Neutrophil (primary cell): ENCODE data around the gene RPH3AL.

Experiments
- H3K27ac ChIP-seq: fragments of 200-600 bp; sonication (generic); 2 replicates; pipeline ENCODE4 v1.5.1; 2016; ENCODE audit warnings: mild to moderate bottlenecking, moderate library complexity
- H3K27me3 ChIP-seq: fragments of 200-600 bp; sonication (generic); 2 replicates; pipeline ENCODE4 v1.6.0; 2016; ENCODE audit warnings: mild to moderate bottlenecking
- H3K36me3 ChIP-seq: fragments of 200-600 bp; sonication (generic); 2 replicates; pipeline ENCODE4 v1.5.1; 2017
- H3K4me1 ChIP-seq, 2 experiments: fragments of 200-600 bp in 1 of 2; sonication (generic) in 1 of 2; 1 replicate in 1 of 2; 2 replicates in 1 of 2; pipeline versions ENCODE4 v1.5.1 to v1.6.1; 2013 to 2016; ENCODE audit warnings: low read depth in 1 of 2, low read length in 1 of 2, mild to moderate bottlenecking in 1 of 2, moderate library complexity in 1 of 2; ENCODE audit not compliant: control insufficient read depth in 1 of 2, insufficient read depth in 1 of 2
- H3K4me3 ChIP-seq, 2 experiments: fragments of 200-600 bp in 1 of 2; sonication (generic) in 1 of 2; 1 replicate in 1 of 2; 2 replicates in 1 of 2; pipeline ENCODE4 v1.5.1; 2013 to 2016; ENCODE audit warnings: low read depth in 1 of 2, low read length in 1 of 2, mild to moderate bottlenecking in 1 of 2, moderate library complexity in 1 of 2
- H3K9me3 ChIP-seq: fragments of 200-600 bp; sonication (generic); 2 replicates; pipeline ENCODE4 v1.5.1; 2016
- CTCF ChIP-seq: fragments of 200-600 bp; sonication (generic); IDR thresholded peaks from 2 replicates; pipeline ENCODE4 v1.5.1; 2016; ENCODE audit warnings: antibody characterized with exemption

The RPH3AL gene

GRCh38 chr17:228951-229708, 123.5 kb downstream of the RPH3AL start:
- Histone ChIP-seq H3K27me3 (peaks cover under 1% of the 10 kb centered on the region), H3K4me1 (peaks cover 9 to 15% of the 10 kb centered on the region in 2 experiments), H3K36me3 (no peaks in the 10 kb centered on the region), H3K9me3 (no peaks in the 10 kb centered on the region), H3K4me3 (no peak overlapping the region), H3K27ac (no peak overlapping the region)
- TF ChIP-seq CTCF = no peak

DNA sequence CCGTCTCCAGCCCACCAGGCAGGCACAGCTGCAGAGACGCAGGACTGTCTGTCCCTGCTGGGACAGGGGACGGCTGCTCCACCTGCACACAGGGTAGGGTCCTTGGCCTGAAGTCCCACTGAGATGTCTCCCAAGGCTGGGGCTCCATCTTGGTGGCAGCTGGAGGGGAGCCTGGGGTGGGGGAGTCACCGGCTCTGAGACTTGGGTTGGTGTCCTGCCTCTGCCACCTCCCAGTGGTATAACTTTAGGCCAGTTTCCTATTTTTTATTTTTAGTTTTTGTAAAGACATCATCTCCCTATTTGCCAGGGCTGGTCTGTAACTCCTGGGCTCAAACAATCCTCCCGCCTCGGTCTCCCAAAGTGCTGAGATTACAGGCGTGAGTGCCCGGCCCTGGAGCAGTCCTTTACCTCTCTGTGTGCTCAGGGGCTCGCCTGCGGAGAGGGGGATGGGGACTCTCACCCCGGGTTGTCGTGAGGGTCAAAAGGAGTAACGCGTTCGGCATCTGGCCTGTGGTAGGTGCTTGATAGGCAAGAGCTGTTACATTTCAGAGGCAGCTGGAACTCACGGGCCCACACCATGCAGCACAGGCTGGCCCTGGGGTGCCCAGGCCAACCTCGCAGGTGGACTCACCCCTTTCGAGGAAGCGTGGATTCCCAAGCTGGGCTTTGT, 124.5 kb downstream of the RPH3AL start:
- peaks cover 3 to 9% of the 10 kb centered on the region in 2 experiments for H3K4me1 ChIP-seq
- H3K27ac ChIP-seq = no peak overlapping the region
- H3K4me3 ChIP-seq = no peak overlapping the region
- H3K36me3 ChIP-seq = no peaks in the 10 kb centered on the region
- H3K9me3 ChIP-seq = no peaks in the 10 kb centered on the region
- TF ChIP-seq CTCF = no peak
- no peaks in the 10 kb centered on the region for H3K27me3 ChIP-seq

DNA sequence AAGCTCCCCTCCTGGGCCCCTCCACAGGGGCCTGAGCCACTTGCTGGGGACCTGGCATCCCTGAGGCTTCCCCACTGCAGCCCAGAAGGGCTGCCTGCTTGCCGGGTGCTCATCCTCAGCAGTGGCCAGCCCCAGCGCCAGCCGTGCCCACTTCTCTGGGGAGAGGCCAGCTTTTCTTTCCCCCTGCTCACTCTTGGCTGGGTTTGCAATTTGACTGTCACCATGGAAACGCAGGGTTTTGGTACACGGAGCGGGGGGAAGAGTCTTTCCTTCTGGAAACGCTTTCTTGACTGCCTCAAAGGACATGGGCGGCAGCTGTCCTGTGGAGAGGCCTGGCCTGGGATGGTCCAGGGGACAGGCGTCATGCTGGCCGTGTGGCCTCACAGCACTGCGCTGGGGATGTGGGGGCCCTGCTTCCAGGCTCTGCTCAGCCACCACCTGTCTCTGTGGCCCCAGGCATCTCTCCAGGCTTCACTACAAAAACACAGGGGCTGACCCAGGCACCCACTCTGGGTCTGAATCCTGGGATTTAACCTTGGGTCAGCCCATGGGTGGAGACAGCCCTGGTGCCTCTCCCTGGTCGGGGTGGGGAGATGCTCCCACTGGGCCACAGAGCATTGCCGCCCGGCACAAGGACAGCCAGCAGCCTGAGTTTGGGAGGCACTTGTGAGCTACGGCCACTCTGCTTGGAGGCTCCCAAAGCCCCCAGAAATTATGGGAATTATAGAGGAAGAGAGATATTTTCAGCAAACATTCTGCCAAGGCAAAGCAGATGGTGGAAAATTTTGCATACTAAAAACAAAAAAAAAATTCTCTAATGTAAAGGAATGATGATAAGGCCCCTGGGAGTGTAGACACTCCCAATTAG, 125.3 kb downstream of the RPH3AL start:
- H3K9me3 ChIP-seq = no peaks in the 10 kb centered on the region
- no peak for TF ChIP-seq CTCF
- H3K27ac ChIP-seq = no peak overlapping the region
- H3K36me3 ChIP-seq = no peaks in the 10 kb centered on the region
- H3K27me3 ChIP-seq = no peaks in the 10 kb centered on the region
- H3K4me1 ChIP-seq = peaks cover 0 to 1% of the 10 kb centered on the region in 2 experiments
- no peak overlapping the region for H3K4me3 ChIP-seq

- Histone ChIP-seq H3K36me3 (no peaks in the 10 kb centered on the region), H3K27me3 (no peaks in the 10 kb centered on the region)
Measured at GRCh38 chr17:226108-227077, 126.2 kb downstream of the RPH3AL start.

More at GRCh38 chr17:226108-227077, 126.2 kb downstream of the RPH3AL start:
- TF ChIP-seq CTCF = no peak
- H3K9me3 ChIP-seq = no peaks in the 10 kb centered on the region
- H3K27ac ChIP-seq = no peak overlapping the region
- H3K4me1 ChIP-seq = no peaks in the 10 kb centered on the region
- no peak overlapping the region for H3K4me3 ChIP-seq
